ENCODE measurements around the gene FBXO17. TPM values are rescaled to one million over a fixed set of nuclear protein-coding genes. Genes with fewer than 3 reads are reported as not detected.
A peak's percentile ranks its signal among the peaks of the same experiment; 100 is the strongest.
"Not testable (repeated sequence)": the region's sequence is repeated elsewhere in the genome, so short reads cannot be mapped to it uniquely, and the experiment has no call there.

FBXO17 gene
- total RNA-seq, 2 experiments from 2014 or later, result not detected

DNA sequence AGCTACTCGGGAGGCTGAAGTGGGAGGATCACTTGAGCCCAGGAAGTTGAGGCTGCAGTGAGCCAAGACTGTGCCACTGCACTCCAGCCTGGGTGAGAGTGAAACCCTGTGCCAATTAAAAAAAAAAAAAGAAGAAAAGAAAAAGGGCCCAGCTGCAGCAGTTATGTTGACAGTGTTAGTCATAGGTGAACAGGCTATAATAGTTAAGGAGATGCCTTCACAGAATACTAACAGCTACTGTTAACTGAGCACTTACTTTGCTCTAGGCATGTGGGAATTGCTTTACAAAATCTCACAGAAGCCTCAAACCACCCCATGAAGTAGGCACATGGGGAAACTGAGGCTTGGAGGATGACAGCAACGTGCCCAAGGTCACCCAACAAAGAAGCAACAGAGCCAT is 3.9 kb downstream of the FBXO17 start:
- no peaks in the 10 kb centered on the region for H3K9me3 Mint-ChIP-seq
- H3K4me1 Mint-ChIP-seq, result peaks cover 2% of the 10 kb centered on the region
- no peaks in the 10 kb centered on the region for H3K36me3 Mint-ChIP-seq
- H3K27me3 Mint-ChIP-seq, result peaks cover 33% of the 10 kb centered on the region
- no peak overlapping the region for H3K4me3 Mint-ChIP-seq
- no peak for DNase-seq
- POLR2A ChIA-PET, result no interaction called here
- ATAC-seq (ENCODE audit: low read depth), result no peak
- H3K27ac Mint-ChIP-seq, result no peak overlapping the region

GRCh38 chr19:38970664-38971532 is 4.6 kb downstream of the FBXO17 start:
- ATAC-seq (ENCODE audit: low read depth) (no peak), DNase-seq (no peak)
- peaks cover 30% of the 10 kb centered on the region for H3K27me3 Mint-ChIP-seq
- H3K36me3 Mint-ChIP-seq, result no peaks in the 10 kb centered on the region
- H3K4me1 Mint-ChIP-seq, result peaks cover under 1% of the 10 kb centered on the region
- no peak overlapping the region for H3K4me3 Mint-ChIP-seq
- H3K9me3 Mint-ChIP-seq, result no peaks in the 10 kb centered on the region
- POLR2A ChIA-PET, result interaction anchor here (0.7 kb wide), 1 partner anchor 9 kb away, joined by 4 read pairs; no protein-coding TSS in a partner anchor
- no peak overlapping the region for H3K27ac Mint-ChIP-seq

- DNase-seq; POLR2A ChIA-PET; H3K36me3 Mint-ChIP-seq; H3K27ac Mint-ChIP-seq; ATAC-seq (ENCODE audit: low read depth); H3K4me3 Mint-ChIP-seq; H3K4me1 Mint-ChIP-seq; H3K9me3 Mint-ChIP-seq: not testable (repeated sequence)
- peaks cover 22% of the 10 kb centered on the region for H3K27me3 Mint-ChIP-seq
These were observed 9.4 kb downstream of the FBXO17 start for GRCh38 chr19:38966149-38966548.

- POLR2A ChIA-PET, result no interaction called here
- Mint-ChIP-seq H3K9me3 (no peaks in the 10 kb centered on the region), H3K4me1 (peaks cover 3% of the 10 kb centered on the region), H3K4me3 (no peak overlapping the region), H3K27ac (no peak overlapping the region), H3K27me3 (peaks cover 16% of the 10 kb centered on the region), H3K36me3 (no peaks in the 10 kb centered on the region)
- DNase-seq, result no peak
- no peak for ATAC-seq (ENCODE audit: low read depth)
These were observed 10.8 kb downstream of the FBXO17 start for GRCh38 chr19:38964738-38965137.

- POLR2A ChIA-PET, result interaction anchor here (1.2 kb wide), 1 partner anchor 24 kb away, joined by 4 read pairs; no protein-coding TSS in a partner anchor
- Mint-ChIP-seq H3K27me3 (peaks cover 9% of the 10 kb centered on the region), H3K4me1 (peaks cover 3% of the 10 kb centered on the region), H3K9me3 (no peaks in the 10 kb centered on the region), H3K36me3 (no peaks in the 10 kb centered on the region), H3K27ac (no peak overlapping the region), H3K4me3 (no peak overlapping the region)
- ATAC-seq (ENCODE audit: low read depth), result no peak
- no peak for DNase-seq
These were observed 15.9 kb downstream of the FBXO17 start for GRCh38 chr19:38959618-38960017.

DNA sequence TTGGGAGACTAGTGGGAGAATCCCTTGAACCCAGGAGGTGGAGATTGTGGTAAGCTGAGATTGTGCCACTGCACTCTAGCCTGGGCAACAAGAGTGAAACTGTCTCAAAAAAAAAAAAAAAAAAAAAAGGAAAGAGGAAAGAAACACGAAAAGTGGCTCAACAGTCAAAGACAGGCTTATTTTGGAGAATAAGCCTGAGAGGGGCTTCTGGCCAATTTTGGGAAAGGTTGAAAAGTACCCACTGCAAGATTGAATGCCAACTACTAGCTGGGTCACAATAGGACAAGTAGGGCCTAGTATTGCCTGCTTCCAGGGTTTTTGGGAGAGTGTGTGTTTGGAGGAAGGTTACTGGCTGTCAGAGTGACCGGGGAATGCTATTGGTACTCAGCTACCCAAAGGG is 17.2 kb downstream of the FBXO17 start:
- H3K27me3 Mint-ChIP-seq, result peaks cover 16% of the 10 kb centered on the region
- no peak overlapping the region for H3K4me3 Mint-ChIP-seq
- no peak overlapping the region for H3K27ac Mint-ChIP-seq
- H3K4me1 Mint-ChIP-seq, result peaks cover 3% of the 10 kb centered on the region
- no peaks in the 10 kb centered on the region for H3K9me3 Mint-ChIP-seq
- H3K36me3 Mint-ChIP-seq, result no peaks in the 10 kb centered on the region
- DNase-seq (no peak), ATAC-seq (ENCODE audit: low read depth) (no peak)
- POLR2A ChIA-PET, result interaction anchor here (0.7 kb wide), 2 partner anchors 292 to 664 kb away, joined by 4 to 5 read pairs; no protein-coding TSS in a partner anchor

DNA sequence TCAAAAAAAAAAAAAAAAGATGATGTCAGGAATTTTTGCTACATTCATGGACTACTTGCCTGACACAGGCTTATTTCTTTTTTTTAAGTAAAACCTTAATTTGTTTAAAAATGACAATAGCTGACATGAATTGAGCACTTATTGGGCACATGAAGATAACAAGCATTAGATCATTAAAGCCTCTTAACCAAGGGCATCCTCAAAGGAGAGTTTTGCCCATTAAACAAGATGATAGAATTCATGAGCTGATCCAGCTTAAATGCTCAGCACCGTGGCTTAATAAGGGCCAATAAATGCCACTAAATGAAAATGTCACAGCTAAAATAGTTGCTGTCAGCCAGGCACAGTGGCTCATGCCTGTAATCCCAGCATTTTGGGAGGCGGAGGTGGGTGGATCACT is 19.3 kb downstream of the FBXO17 start:
- POLR2A ChIA-PET, result no interaction called here
- Mint-ChIP-seq H3K27ac (no peak overlapping the region), H3K4me1 (peaks cover 3% of the 10 kb centered on the region), H3K27me3 (peaks cover 21% of the 10 kb centered on the region), H3K9me3 (no peaks in the 10 kb centered on the region), H3K36me3 (no peaks in the 10 kb centered on the region), H3K4me3 (no peak overlapping the region)
- ATAC-seq (ENCODE audit: low read depth) (no peak), DNase-seq (no peak)

DNA sequence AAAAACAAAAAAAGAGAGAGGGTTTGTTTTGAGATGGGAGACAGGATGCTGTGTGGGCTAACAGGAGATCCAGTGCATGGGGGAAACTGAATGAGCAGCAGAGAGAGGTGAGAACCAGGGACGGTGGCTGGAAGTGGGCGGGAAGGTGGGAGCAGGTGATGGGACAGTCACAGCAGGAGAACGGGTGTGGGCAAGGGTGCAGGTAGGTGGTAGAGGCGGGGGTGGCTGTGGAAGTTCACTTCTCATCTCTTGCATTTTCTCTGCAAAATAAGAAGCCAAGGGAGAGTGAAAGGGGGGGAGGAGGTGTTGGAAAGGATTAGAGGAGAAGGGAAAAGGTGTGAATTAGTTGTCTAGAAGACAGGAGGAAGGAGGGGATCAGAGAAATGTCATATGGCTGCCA is 21.9 kb downstream of the FBXO17 start:
- DNase-seq (no peak), ATAC-seq (ENCODE audit: low read depth) (no peak)
- POLR2A ChIA-PET, result interaction anchor here (0.6 kb wide), 2 partner anchors 319 to 551 kb away, joined by 3 read pairs; no protein-coding TSS in a partner anchor
- Mint-ChIP-seq H3K4me3 (no peak overlapping the region), H3K36me3 (no peaks in the 10 kb centered on the region), H3K9me3 (no peaks in the 10 kb centered on the region), H3K27ac (no peak overlapping the region), H3K4me1 (peaks cover 9% of the 10 kb centered on the region), H3K27me3 (peaks cover 39% of the 10 kb centered on the region)

DNA sequence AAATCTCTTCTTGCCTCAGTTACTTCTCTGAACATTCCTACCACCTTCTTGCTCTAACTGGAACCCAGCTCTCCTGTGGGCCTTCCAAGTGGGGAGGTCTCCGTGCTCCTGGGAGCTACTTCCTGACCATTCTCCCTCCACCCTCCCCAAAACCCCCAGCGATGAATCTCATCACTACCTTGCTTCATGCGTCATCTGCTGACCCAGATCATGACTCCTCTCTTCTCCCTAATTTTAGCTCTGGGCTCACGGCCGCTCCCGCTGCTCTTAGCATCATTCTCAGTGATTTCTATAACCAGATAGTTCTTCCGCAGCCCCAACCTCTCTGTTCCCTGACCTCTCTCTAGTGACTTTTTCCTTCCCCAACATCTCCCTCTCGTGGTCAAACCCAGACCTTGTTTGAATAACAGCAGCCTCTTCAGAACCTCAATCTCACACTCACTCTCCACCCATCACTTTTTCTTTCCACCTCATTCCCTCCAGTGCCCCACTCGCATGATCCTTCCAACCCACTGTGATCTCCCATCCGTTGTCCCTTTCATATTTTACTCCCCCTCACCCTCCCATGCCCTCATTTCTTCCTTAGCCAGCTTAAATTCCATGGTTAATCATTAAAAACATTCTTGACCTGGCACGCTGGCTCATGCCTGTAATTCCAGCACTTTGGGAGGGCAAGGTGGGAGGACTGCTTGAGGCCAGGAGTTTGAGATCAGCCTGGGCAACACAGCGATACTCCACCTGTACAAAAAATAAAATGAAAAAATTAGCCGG is 23.0 kb downstream of the FBXO17 start:
- POLR2A ChIA-PET, result interaction anchor here (0.6 kb wide), 1 partner anchor 10 kb away, joined by 4 read pairs; no protein-coding TSS in a partner anchor
- ATAC-seq (ENCODE audit: low read depth) (peak; percentile 51), DNase-seq (no peak)
- peak overlapping the region; percentile 12 for H3K4me3 Mint-ChIP-seq
- no peaks in the 10 kb centered on the region for H3K36me3 Mint-ChIP-seq
- no peaks in the 10 kb centered on the region for H3K9me3 Mint-ChIP-seq
- peaks cover 39% of the 10 kb centered on the region for H3K27me3 Mint-ChIP-seq
- H3K4me1 Mint-ChIP-seq, result peaks cover 9% of the 10 kb centered on the region
- H3K27ac Mint-ChIP-seq, result no peak overlapping the region

DNA sequence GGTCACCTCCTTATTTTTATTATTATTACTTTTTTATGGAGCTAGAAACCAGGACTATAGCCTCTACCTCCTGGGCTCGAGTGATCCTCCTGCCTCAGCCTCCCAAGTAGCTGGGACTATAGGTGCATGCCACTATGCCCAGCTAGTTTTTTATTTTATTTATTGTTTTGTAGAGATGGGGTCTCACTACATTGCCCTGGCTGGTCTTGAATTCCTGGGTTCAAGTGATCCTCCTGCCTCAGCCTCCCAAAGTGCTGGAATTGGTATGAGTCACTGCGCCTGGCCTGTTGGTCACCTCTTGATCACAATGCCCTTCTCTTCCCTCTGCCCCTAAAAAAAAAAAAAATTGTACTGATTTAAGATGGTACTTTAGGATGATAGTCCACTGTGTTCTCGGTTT is 24.4 kb downstream of the FBXO17 start:
- POLR2A ChIA-PET, result no interaction called here
- Mint-ChIP-seq H3K4me1 (peaks cover 11% of the 10 kb centered on the region), H3K27ac (no peak overlapping the region), H3K27me3 (peaks cover 43% of the 10 kb centered on the region), H3K4me3 (no peak overlapping the region), H3K9me3 (no peaks in the 10 kb centered on the region), H3K36me3 (no peaks in the 10 kb centered on the region)
- DNase-seq (no peak), ATAC-seq (ENCODE audit: low read depth) (no peak)

GRCh38 chr19:38949580-38950367 is 25.8 kb downstream of the FBXO17 start:
- H3K9me3 Mint-ChIP-seq, result no peaks in the 10 kb centered on the region
- DNase-seq, result peak; percentile 84
- ATAC-seq (ENCODE audit: low read depth), result peak; percentile 86
- H3K4me1 Mint-ChIP-seq, result peaks cover 11% of the 10 kb centered on the region
- POLR2A ChIA-PET, result no interaction called here
- no peak overlapping the region for H3K27ac Mint-ChIP-seq
- H3K36me3 Mint-ChIP-seq, result no peaks in the 10 kb centered on the region
- H3K27me3 Mint-ChIP-seq, result peaks cover 43% of the 10 kb centered on the region
- H3K4me3 Mint-ChIP-seq, result peak overlapping the region; percentile 60

GRCh38 chr19:38946229-38947010 is 29.1 kb downstream of the FBXO17 start:
- H3K9me3 Mint-ChIP-seq, result no peaks in the 10 kb centered on the region
- no peak overlapping the region for H3K4me3 Mint-ChIP-seq
- ATAC-seq (ENCODE audit: low read depth) (no peak), DNase-seq (no peak)
- no peak overlapping the region for H3K27ac Mint-ChIP-seq
- POLR2A ChIA-PET, result interaction anchor here (1.6 kb wide), 1 partner anchor 16 kb away, joined by 4 read pairs; the partner anchor contains the start of genes MRPS12 and SARS2
- peaks cover 14% of the 10 kb centered on the region for H3K4me1 Mint-ChIP-seq
- H3K27me3 Mint-ChIP-seq, result peaks cover 24% of the 10 kb centered on the region
- no peaks in the 10 kb centered on the region for H3K36me3 Mint-ChIP-seq
